Transverse colon (tissue), 4 donors: ENCODE results near the gene TPCN2. TPM values are rescaled to one million over a fixed set of nuclear protein-coding genes. Genes with fewer than 3 reads are reported as not detected.
A peak's percentile ranks its signal among the peaks of the same experiment; 100 is the strongest.
"Not testable (repeated sequence)": the region's sequence is repeated elsewhere in the genome, so short reads cannot be mapped to it uniquely, and the experiment has no call there.

Experiments used
- DNase-seq: peaks from one replicate; pipeline ENCODE4 v3.0.0-alpha.2; 2019
- H3K27ac ChIP-seq, 4 donors: fragments of 200-600 bp; sonication (generic); 2 replicates each; pipeline ENCODE4 v1.5.1; 2016 to 2018; ENCODE audit warnings: inconsistent platforms in 4 of 4
- H3K27me3 ChIP-seq: fragments of 200-600 bp; sonication (generic); 2 replicates; pipeline ENCODE4 v1.5.1; 2017; ENCODE audit warnings: inconsistent platforms
- H3K36me3 ChIP-seq, 4 donors: fragments of 200-600 bp; sonication (generic); 2 replicates each; pipeline ENCODE4 v1.5.1; 2017 to 2019; ENCODE audit warnings: inconsistent platforms in 4 of 4
- H3K4me1 ChIP-seq, 4 donors: fragments of 200-600 bp; sonication (generic); 2 replicates each; pipeline ENCODE4 v1.5.1; 2017 to 2020; ENCODE audit warnings: inconsistent platforms in 4 of 4
- H3K4me3 ChIP-seq, 4 donors: fragments of 200-600 bp; sonication (generic); 1 replicate in 1 of 4; 2 replicates in 3 of 4; pipeline versions ENCODE4 v1.5.1 to v1.6.1; 2017 to 2019; ENCODE audit warnings: inconsistent platforms in 4 of 4
- H3K9me3 ChIP-seq, 2 donors: fragments of 200-600 bp; sonication (generic); 2 replicates each; pipeline ENCODE4 v1.5.1; 2017 to 2019; ENCODE audit warnings: inconsistent platforms in 2 of 2
- CTCF ChIP-seq, 5 experiments: fragments of 200-600 bp in 3 of 5; fragments of 450-650 bp in 2 of 5; sonication (generic) in 3 of 5; IDR thresholded peaks; 1 replicate in 2 of 5; 2 replicates in 3 of 5; pipeline ENCODE4 v1.5.1; 2016 to 2017; ENCODE audit warnings: antibody characterized with exemption in 5 of 5, inconsistent platforms in 3 of 5, mild to moderate bottlenecking in 2 of 5, moderate library complexity in 1 of 5
- EP300 ChIP-seq: sonication (generic); formaldehyde crosslinking; IDR thresholded peaks from one replicate; pipeline ENCODE4 v1.6.1; 2017; ENCODE audit warnings: antibody characterized with exemption, low read depth
- POLR2A ChIP-seq: fragments of 450-650 bp; IDR thresholded peaks from one replicate; pipeline ENCODE4 v1.6.1; 2016; ENCODE audit warnings: antibody characterized with exemption, mild to moderate bottlenecking, moderate library complexity
- POLR2AphosphoS5 ChIP-seq, 3 donors: sonication (generic); formaldehyde crosslinking; IDR thresholded peaks; one replicate each; pipeline ENCODE4 v1.6.1; 2016; ENCODE audit warnings: antibody characterized with exemption in 3 of 3
- WGBS, 2 donors: methylation state at CpG; one replicate each; pipeline ENCODE4 v1.1.5; 2018; ENCODE audit warnings: low coverage in 1 of 2; 5-methylcytosine and 5-hydroxymethylcytosine counted together
- in situ Hi-C, 4 donors: fragments of 200-750 bp; cut with MboI; loops; one replicate each; pipeline versions ENCODE4 v1.15.0 to v1.15.1; 2017; ENCODE audit warnings: low sequenced_read_pairs in 3 of 4, low pct_ligation_motif_present in 1 of 4, low pct_unique_long_range_greater_than_20kb in 1 of 4
- intact Hi-C: fragments of 100-400 bp; cut with DNase I; formaldehyde crosslinking; loops from one replicate; pipeline ENCODE4 v1.15.1; 2023; ENCODE audit warnings: low total_unique reads
- total RNA-seq, 4 donors: library from RNA; depleted of rRNA; stranded (reverse); fragments of >200 nt; gene quantifications; one replicate each; pipeline ENCODE4 v1.1.0, GENCODE V29; 2016

TPCN2 gene
- total RNA-seq, 4 donors from 2014 or later = 16.8 to 25.4 (median 20.7) TPM

DNA sequence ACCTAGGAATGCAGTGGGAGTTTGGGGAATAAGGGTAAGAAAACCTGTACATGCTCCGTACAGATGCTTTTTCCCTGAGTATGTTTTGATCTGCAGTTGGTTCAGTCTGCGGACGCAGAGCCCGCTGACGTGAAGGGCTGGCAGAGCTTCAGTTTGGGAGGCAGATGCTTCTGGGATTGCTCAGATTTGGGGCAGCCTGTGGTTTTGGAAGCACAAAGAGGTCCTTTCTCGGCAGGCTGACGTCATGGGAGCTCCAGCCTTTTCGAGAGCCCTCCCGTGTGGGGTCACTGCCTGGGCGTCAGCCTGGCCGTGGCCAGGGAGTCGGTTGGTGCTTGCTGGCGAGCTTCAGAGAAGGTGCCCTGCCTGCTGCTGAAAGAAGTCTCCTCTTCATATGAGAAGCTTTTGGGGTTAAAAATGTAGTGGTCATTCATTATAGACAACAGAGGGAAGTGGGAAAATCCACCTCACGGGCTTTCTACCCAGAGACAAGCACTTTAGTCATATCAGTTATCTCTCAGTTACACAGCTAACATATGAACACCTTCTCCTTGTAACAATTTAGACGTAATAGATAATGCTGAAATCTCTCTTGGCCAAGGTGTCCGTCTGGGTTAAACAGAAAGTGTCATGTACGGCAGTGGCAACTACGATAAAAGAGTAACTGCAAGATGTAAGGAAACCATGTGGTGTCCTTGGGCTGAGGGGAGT, 26.8 kb downstream of the TPCN2 start:
- TF ChIP-seq EP300 = peak; percentile 42
- peak; percentile 50 to 75 (median 52) for TF ChIP-seq POLR2AphosphoS5 (IDR thresholded peaks at IDR 0.05)
- no peak for TF ChIP-seq CTCF (IDR thresholded peaks at IDR 0.05)
- no peak for TF ChIP-seq POLR2A
- Histone ChIP-seq H3K36me3 (peaks cover 0 to 20% (median 7%) of the 10 kb centered on the region in 4 donors), H3K4me1 (peaks cover 0 to 13% (median 6%) of the 10 kb centered on the region in 4 donors), H3K9me3 (no peaks in the 10 kb centered on the region), H3K27ac (peak overlapping the region; percentile 63 to 90 (median 70)), H3K4me3 (no peak overlapping the region), H3K27me3 (no peaks in the 10 kb centered on the region)
- intact Hi-C loops (no loop called here), in situ Hi-C loops (no loop called here)
- 70 to 76% methylated on average over 5 to 14 of the region's 18 CpGs for WGBS, 2 donors
- DNase-seq = peak; percentile 79

GRCh38 chr11:69076129-69076791, 27.5 kb downstream of the TPCN2 start:
- Histone ChIP-seq H3K36me3 (peaks cover 0 to 18% (median 7%) of the 10 kb centered on the region in 4 donors), H3K4me3 (no peak overlapping the region), H3K27ac (peak overlapping the region; percentile 50 to 90 (median 70)), H3K27me3 (no peaks in the 10 kb centered on the region), H3K9me3 (no peaks in the 10 kb centered on the region), H3K4me1 (peaks cover 0 to 13% (median 6%) of the 10 kb centered on the region in 4 donors)
- intact Hi-C loops (no loop called here), in situ Hi-C loops (no loop called here)
- DNase-seq = no peak
- WGBS, 2 donors = 64 to 72% methylated on average over 4 to 18 of the region's 20 CpGs
- TF ChIP-seq POLR2AphosphoS5 (IDR thresholded peaks at IDR 0.05) (no peak), CTCF (IDR thresholded peaks at IDR 0.05) (no peak), EP300 (no peak), POLR2A (no peak)

GRCh38 chr11:69076977-69077376, 28.2 kb downstream of the TPCN2 start:
- intact Hi-C loops, H3K27ac ChIP-seq, in situ Hi-C loops, H3K27me3 ChIP-seq, H3K4me3 ChIP-seq, DNase-seq, H3K9me3 ChIP-seq: not testable (repeated sequence)
- WGBS, 2 donors = 64 to 67% methylated on average over 4 to 6 of the region's 6 CpGs
- Histone ChIP-seq H3K4me1 (peaks cover 0 to 13% (median 6%) of the 10 kb centered on the region in 4 donors), H3K36me3 (peaks cover 0 to 14% (median 6%) of the 10 kb centered on the region in 4 donors)

GRCh38 chr11:69078508-69078907, 29.8 kb downstream of the TPCN2 start:
- Histone ChIP-seq H3K4me1 (peaks cover 0 to 13% (median 6%) of the 10 kb centered on the region in 4 donors), H3K4me3 (no peak overlapping the region), H3K36me3 (peaks cover 0 to 14% (median 4%) of the 10 kb centered on the region in 4 donors), H3K9me3 (no peaks in the 10 kb centered on the region), H3K27me3 (no peaks in the 10 kb centered on the region), H3K27ac (no peak overlapping the region)
- DNase-seq = no peak
- in situ Hi-C loops = no loop called here
- 92% methylated on average over 5 of the region's 15 CpGs; no CpG with 5 or more reads in 1 of the 2 donors for whole genome bisulfite sequencing, 2 donors
- TF ChIP-seq POLR2A (no peak), EP300 (no peak), POLR2AphosphoS5 (IDR thresholded peaks at IDR 0.05) (no peak), CTCF (IDR thresholded peaks at IDR 0.05) (no peak)
- intact Hi-C loops = no loop called here
